Stimulated activated CD4-positive, alpha-beta T cell treated with anti-CD3 and anti-CD28 coated beads, Interleukin-4, amount 100 ng/mL, for 1 hour (primary cell): ENCODE data around the gene ZNF605.
"Not testable (repeated sequence)": the region's sequence is repeated elsewhere in the genome, so short reads cannot be mapped to it uniquely, and the experiment has no call there.

Experiments used
- DNase-seq: peaks from one replicate; pipeline ENCODE4 v3.0.0-alpha.2; 2020

ZNF605 gene

GRCh38 chr12:132904718-132905328 lies 51.3 kb downstream of the ZNF605 start:
- DNase-seq, result peak; percentile 95

- no peak for DNase-seq
These were observed 57.1 kb downstream of the ZNF605 start for GRCh38 chr12:132899033-132899432.

GRCh38 chr12:132888852-132889251 lies 67.3 kb downstream of the ZNF605 start:
- no peak for DNase-seq

GRCh38 chr12:132887513-132888351 lies 68.4 kb downstream of the ZNF605 start, which contains the start of gene CHFR:
CHFR (minus strand) TSS chr12:132887605; CDS start chr12:132887328, 277 bp downstream.
- peak; percentile 94 for DNase-seq

GRCh38 chr12:132886529-132887477 lies 69.3 kb downstream of the ZNF605 start:
- DNase-seq, result no peak

GRCh38 chr12:132881818-132882217 lies 74.3 kb downstream of the ZNF605 start:
- no peak for DNase-seq

- not testable (repeated sequence) for DNase-seq
These were observed 81.5 kb downstream of the ZNF605 start for GRCh38 chr12:132874620-132875019.

GRCh38 chr12:132874175-132874574 lies 81.9 kb downstream of the ZNF605 start:
- no peak for DNase-seq

GRCh38 chr12:132873724-132874123 lies 82.4 kb downstream of the ZNF605 start:
- DNase-seq, result no peak

- no peak for DNase-seq
These were observed 83.1 kb downstream of the ZNF605 start for GRCh38 chr12:132872975-132873421.

GRCh38 chr12:132872073-132872855 lies 83.8 kb downstream of the ZNF605 start:
- no peak for DNase-seq

- no peak for DNase-seq
These were observed 86.6 kb downstream of the ZNF605 start for GRCh38 chr12:132869551-132869950.
